HepG2 (cell line): ENCODE data around the gene C19orf47. TPM values are rescaled to one million over a fixed set of nuclear protein-coding genes. Genes with fewer than 3 reads are reported as not detected.
A peak's percentile ranks its signal among the peaks of the same experiment; 100 is the strongest.

Experiments used
- MXI1 ChIP-seq: IDR thresholded peaks from 3 replicates; pipeline ENCODE4 v1.6.1; 2012; ENCODE audit warnings: low read depth, low read length, inconsistent platforms, borderline replicate concordance
- MYNN ChIP-seq: sonication (generic); formaldehyde crosslinking; IDR thresholded peaks from 2 replicates; pipeline ENCODE4 v1.4.0; 2020; ENCODE audit warnings: mild to moderate bottlenecking, low read depth, missing genetic modification reagents
- POLR2G ChIP-seq: fragments of 200-400 bp; formaldehyde crosslinking; IDR thresholded peaks from 2 replicates; pipeline ENCODE4 v1.6.1; 2018; ENCODE audit warnings: mild to moderate bottlenecking, low read depth, low read length, moderate library complexity
- RBM22 ChIP-seq: fragments of 200-400 bp; formaldehyde crosslinking; optimal IDR thresholded peaks from 2 replicates; pipeline ENCODE3; 2017; ENCODE audit warnings: mild to moderate bottlenecking, low read length, moderate library complexity
- ZBTB7A ChIP-seq: sonication (generic); formaldehyde crosslinking; IDR thresholded peaks from 2 replicates; pipeline ENCODE4 v1.8.0; 2022; ENCODE audit warnings: mild to moderate bottlenecking, missing genetic modification reagents
- ZFX ChIP-seq: sonication (generic); formaldehyde crosslinking; IDR thresholded peaks from 2 replicates; pipeline ENCODE4 v1.4.0; 2020; ENCODE audit warnings: mild to moderate bottlenecking, low read depth, missing genetic modification reagents, moderate library complexity
- ZFY ChIP-seq: sonication (generic); formaldehyde crosslinking; IDR thresholded peaks from 2 replicates; pipeline ENCODE4 v1.4.0; 2020; ENCODE audit warnings: missing genetic modification reagents
- ZFYVE20 ChIP-seq: sonication (generic); formaldehyde crosslinking; IDR thresholded peaks from 2 replicates; pipeline ENCODE4 v1.8.0; 2023; ENCODE audit warnings: low read depth, mild to moderate bottlenecking, moderate library complexity, missing genetic modification reagents, borderline replicate concordance
- ZIK1 ChIP-seq: sonication (generic); formaldehyde crosslinking; IDR thresholded peaks from 2 replicates; pipeline ENCODE4 v1.5.0; 2020; ENCODE audit warnings: mild to moderate bottlenecking, low read depth, missing genetic modification reagents, borderline replicate concordance
- ZNF224 ChIP-seq: sonication (generic); formaldehyde crosslinking; IDR thresholded peaks from 2 replicates; pipeline ENCODE4 v1.5.0; 2020; ENCODE audit warnings: mild to moderate bottlenecking, missing genetic modification reagents
- ZNF567 ChIP-seq: sonication (generic); formaldehyde crosslinking; IDR thresholded peaks from 2 replicates; pipeline ENCODE4 v1.8.1; 2023; ENCODE audit warnings: mild to moderate bottlenecking, missing genetic modification reagents, borderline replicate concordance
- ZNF788 ChIP-seq: sonication (generic); formaldehyde crosslinking; IDR thresholded peaks from 2 replicates; pipeline ENCODE4 v1.5.0; 2020; ENCODE audit warnings: mild to moderate bottlenecking, missing genetic modification reagents, borderline replicate concordance
- ZSCAN31 ChIP-seq: sonication (generic); formaldehyde crosslinking; IDR thresholded peaks from 2 replicates; pipeline ENCODE4 v1.5.0; 2020; ENCODE audit warnings: low read depth, mild to moderate bottlenecking, missing genetic modification reagents
- polyA plus RNA-seq, 8 experiments: library from polyadenylated mRNA; depleted of rRNA in 3 of 8; stranded (reverse) in 7 of 8; unstranded in 1 of 8; fragments of >200 nt; fragmentation: Illumina TruSeq in 4 of 8; extraction: Trizol in 4 of 8; gene quantifications; 2 replicates each; pipeline versions ENCODE4 v1.2.1 to v1.2.3, GENCODE V29; 2011 to 2016; ENCODE audit warnings: low read depth in 4 of 8, missing spikeins in 1 of 8, mixed read lengths in 1 of 8; ENCODE audit not compliant: insufficient read depth in 1 of 8
- total RNA-seq, 5 experiments: library from RNA; depleted of rRNA; stranded (reverse); fragments of >200 nt; fragmentation: Illumina TruSeq; extraction: Trizol; gene quantifications; 2 replicates each; pipeline ENCODE4 v1.2.3, GENCODE V29; 2016; ENCODE audit warnings: low read depth in 1 of 5
- TF ChIP-seq, protein P1 (sequence below): conservative IDR thresholded peaks from 2 replicates; pipeline ENCODE4 v1.6.1; 2018; ENCODE audit warnings: missing genetic modification reagents
- TF ChIP-seq, protein P2 (sequence below): sonication (generic); formaldehyde crosslinking; IDR thresholded peaks from 2 replicates; pipeline ENCODE4 v1.5.1; 2020; ENCODE audit warnings: mild to moderate bottlenecking, missing genetic modification reagents, moderate library complexity
- TF ChIP-seq, protein P3 (sequence below): IDR thresholded peaks from 2 replicates; pipeline ENCODE4 v1.6.1; 2016; ENCODE audit warnings: missing compliant biosample characterization, missing genetic modification reagents, borderline replicate concordance
- TF ChIP-seq, protein P4 (sequence below): IDR thresholded peaks from 2 replicates; pipeline ENCODE4 v1.6.1; 2016; ENCODE audit warnings: missing biosample characterization, missing genetic modification reagents, low read depth
- TF ChIP-seq, protein P5 (sequence below): IDR thresholded peaks from 2 replicates; pipeline ENCODE4 v1.6.1; 2016; ENCODE audit warnings: mild to moderate bottlenecking, missing biosample characterization, missing genetic modification reagents

The C19orf47 gene
- total and polyA plus RNA-seq, 2 of the 13 experiments (the other 11 are each of a cell fraction or from before 2014, with no cell fraction given) = 8.1 to 10.6 TPM

DNA sequence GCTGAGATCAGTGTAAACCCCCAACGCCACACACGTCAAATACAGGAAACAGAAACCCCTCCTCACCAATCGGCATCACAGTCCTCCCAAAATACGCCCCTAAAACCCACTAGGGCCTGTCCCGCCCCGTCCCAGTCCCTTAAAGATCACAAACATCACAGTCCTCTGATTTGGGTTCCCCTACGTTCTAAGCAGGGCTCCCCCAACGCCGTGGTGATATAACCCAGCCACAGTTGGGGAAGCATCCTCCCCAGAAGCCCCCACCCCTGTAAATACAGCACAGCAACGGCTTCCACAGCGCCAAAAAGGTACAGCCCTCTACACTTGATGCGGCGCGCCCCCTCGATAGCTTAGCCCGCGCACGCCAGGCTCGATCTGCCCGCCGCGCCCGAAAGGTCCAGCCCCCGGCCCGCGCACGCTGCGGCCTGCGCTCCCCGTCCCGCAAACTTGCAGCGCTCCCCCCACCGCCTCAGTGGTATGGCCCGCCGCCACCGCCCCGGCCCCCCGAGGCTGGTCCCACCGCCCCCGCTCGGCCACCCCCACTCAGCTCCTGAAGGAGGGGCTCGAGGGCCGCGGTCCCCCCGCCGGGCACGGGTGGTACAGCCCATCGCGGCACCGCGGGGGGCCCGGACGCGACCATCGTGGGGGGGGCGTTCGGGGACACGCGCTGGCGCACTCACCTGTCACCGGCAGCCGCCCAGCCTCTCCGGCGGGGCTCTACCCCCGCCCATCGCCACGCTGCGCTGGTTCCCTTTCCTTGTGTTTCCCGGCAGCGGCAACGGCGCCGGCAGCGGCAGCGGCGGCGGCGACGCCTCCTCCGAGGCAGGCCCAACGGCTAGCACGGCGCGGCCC, 63.5 kb downstream of the C19orf47 start, which contains the start of gene AKT2 (continued):
- TF ChIP-seq MYNN (CRISPR knock-in tag) (0 out of 2 replicates have a peak, but pooled peaks have one; percentile 28), ZBTB7A (CRISPR knock-in tag) (peak; percentile 89), POLR2G (peak; percentile 11), MXI1 (peak; percentile 35; the same call in 1 of the 3 replicates), ZIK1 (0 out of 2 replicates have a peak, but pooled peaks have one; percentile 13), RBM22 (no peak), ZFY (CRISPR knock-in tag) (peak; percentile 77; the same call in 1 of the 2 replicates), ZNF224 (no peak), ZFYVE20 (CRISPR knock-in tag) (0 out of 2 replicates have a peak, but pooled peaks have one; percentile 62), ZNF788 (CRISPR knock-in tag) (peak; percentile 69; the same call in 1 of the 2 replicates), ZNF567 (CRISPR knock-in tag) (no peak), ZFX (peak; percentile 77), ZSCAN31 (CRISPR knock-in tag) (0 out of 2 replicates have a peak, but pooled peaks have one; percentile 53)
- TF ChIP-seq, protein P1, sequence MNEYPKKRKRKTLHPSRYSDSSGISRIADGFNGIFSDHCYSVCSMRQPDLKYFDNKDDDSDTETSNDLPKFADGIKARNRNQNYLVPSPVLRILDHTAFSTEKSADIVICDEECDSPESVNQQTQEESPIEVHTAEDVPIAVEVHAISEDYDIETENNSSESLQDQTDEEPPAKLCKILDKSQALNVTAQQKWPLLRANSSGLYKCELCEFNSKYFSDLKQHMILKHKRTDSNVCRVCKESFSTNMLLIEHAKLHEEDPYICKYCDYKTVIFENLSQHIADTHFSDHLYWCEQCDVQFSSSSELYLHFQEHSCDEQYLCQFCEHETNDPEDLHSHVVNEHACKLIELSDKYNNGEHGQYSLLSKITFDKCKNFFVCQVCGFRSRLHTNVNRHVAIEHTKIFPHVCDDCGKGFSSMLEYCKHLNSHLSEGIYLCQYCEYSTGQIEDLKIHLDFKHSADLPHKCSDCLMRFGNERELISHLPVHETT = peak; percentile 61; the same call in 1 of the 2 replicates
- TF ChIP-seq, protein P2, sequence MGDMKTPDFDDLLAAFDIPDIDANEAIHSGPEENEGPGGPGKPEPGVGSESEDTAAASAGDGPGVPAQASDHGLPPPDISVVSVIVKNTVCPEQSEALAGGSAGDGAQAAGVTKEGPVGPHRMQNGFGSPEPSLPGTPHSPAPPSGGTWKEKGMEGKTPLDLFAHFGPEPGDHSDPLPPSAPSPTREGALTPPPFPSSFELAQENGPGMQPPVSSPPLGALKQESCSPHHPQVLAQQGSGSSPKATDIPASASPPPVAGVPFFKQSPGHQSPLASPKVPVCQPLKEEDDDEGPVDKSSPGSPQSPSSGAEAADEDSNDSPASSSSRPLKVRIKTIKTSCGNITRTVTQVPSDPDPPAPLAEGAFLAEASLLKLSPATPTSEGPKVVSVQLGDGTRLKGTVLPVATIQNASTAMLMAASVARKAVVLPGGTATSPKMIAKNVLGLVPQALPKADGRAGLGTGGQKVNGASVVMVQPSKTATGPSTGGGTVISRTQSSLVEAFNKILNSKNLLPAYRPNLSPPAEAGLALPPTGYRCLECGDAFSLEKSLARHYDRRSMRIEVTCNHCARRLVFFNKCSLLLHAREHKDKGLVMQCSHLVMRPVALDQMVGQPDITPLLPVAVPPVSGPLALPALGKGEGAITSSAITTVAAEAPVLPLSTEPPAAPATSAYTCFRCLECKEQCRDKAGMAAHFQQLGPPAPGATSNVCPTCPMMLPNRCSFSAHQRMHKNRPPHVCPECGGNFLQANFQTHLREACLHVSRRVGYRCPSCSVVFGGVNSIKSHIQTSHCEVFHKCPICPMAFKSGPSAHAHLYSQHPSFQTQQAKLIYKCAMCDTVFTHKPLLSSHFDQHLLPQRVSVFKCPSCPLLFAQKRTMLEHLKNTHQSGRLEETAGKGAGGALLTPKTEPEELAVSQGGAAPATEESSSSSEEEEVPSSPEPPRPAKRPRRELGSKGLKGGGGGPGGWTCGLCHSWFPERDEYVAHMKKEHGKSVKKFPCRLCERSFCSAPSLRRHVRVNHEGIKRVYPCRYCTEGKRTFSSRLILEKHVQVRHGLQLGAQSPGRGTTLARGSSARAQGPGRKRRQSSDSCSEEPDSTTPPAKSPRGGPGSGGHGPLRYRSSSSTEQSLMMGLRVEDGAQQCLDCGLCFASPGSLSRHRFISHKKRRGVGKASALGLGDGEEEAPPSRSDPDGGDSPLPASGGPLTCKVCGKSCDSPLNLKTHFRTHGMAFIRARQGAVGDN = peak; percentile 68
- TF ChIP-seq, protein P3, sequence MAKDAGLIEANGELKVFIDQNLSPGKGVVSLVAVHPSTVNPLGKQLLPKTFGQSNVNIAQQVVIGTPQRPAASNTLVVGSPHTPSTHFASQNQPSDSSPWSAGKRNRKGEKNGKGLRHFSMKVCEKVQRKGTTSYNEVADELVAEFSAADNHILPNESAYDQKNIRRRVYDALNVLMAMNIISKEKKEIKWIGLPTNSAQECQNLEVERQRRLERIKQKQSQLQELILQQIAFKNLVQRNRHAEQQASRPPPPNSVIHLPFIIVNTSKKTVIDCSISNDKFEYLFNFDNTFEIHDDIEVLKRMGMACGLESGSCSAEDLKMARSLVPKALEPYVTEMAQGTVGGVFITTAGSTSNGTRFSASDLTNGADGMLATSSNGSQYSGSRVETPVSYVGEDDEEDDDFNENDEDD (CRISPR knock-in tag) = peak; percentile 32; the same call in 1 of the 2 replicates
- TF ChIP-seq, protein P4, sequence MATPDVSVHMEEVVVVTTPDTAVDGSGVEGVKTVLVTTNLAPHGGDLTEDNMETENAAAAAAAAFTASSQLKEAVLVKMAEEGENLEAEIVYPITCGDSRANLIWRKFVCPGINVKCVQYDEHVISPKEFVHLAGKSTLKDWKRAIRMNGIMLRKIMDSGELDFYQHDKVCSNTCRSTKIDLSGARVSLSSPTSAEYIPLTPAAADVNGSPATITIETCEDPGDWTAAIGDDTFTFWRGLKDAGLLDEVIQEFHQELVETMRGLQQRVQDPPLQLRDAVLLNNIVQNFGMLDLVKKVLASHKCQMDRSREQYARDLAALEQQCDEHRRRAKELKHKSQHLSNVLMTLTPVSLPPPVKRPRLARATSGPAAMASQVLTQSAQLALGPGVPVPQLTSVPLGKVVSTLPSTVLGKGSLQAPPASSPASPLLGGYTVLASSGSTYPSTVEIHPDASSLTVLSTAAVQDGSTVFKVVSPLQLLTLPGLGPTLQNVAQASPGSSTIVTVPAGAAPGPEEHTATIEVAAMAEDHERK (CRISPR knock-in tag) = no peak
- TF ChIP-seq, protein P5, sequence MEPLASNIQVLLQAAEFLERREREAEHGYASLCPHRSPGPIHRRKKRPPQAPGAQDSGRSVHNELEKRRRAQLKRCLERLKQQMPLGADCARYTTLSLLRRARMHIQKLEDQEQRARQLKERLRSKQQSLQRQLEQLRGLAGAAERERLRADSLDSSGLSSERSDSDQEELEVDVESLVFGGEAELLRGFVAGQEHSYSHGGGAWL (CRISPR knock-in tag) = no peak
